H9 (cell line): ENCODE measurements around the gene ELMOD2. TPM values are rescaled to one million over a fixed set of nuclear protein-coding genes. Genes with fewer than 3 reads are reported as not detected.

Experiments used
- DNase-seq: peaks from one replicate; pipeline ENCODE4 v3.0.0-alpha.2; 2017
- H2AFZ ChIP-seq: one replicate; pipeline ENCODE4 v1.6.1; 2013; ENCODE audit warnings: mild to moderate bottlenecking, low read length, control low read depth, moderate library complexity
- H2AK5ac ChIP-seq: 2 replicates; pipeline ENCODE4 v1.6.1; 2013; ENCODE audit warnings: low read length, control low read depth, mixed read lengths; ENCODE audit not compliant: insufficient read length
- H2BK120ac ChIP-seq: one replicate; pipeline ENCODE4 v1.6.1; 2013; ENCODE audit warnings: low read depth, mild to moderate bottlenecking, low read length, control low read depth, inconsistent platforms; ENCODE audit not compliant: poor library complexity, severe bottlenecking
- H2BK12ac ChIP-seq: 2 replicates; pipeline ENCODE4 v1.6.1; 2013; ENCODE audit warnings: low read length, control low read depth, mixed read lengths, low read depth; ENCODE audit not compliant: insufficient read length
- H2BK15ac ChIP-seq: 2 replicates; pipeline ENCODE4 v1.6.1; 2013; ENCODE audit warnings: low read depth, low read length, control low read depth
- H2BK20ac ChIP-seq: one replicate; pipeline ENCODE4 v1.6.1; 2013; ENCODE audit warnings: low read depth, mild to moderate bottlenecking, low read length, control low read depth, inconsistent platforms; ENCODE audit not compliant: poor library complexity, severe bottlenecking
- H2BK5ac ChIP-seq: 2 replicates; pipeline ENCODE4 v1.6.1; 2013; ENCODE audit warnings: low read length, control low read depth, mixed read lengths; ENCODE audit not compliant: insufficient read length
- H3K14ac ChIP-seq: 2 replicates; pipeline ENCODE4 v1.6.1; 2013; ENCODE audit warnings: low read length, control low read depth; ENCODE audit not compliant: insufficient read depth
- H3K18ac ChIP-seq: 2 replicates; pipeline ENCODE4 v1.6.1; 2013; ENCODE audit warnings: low read depth, mild to moderate bottlenecking, mixed read lengths, low read length, control low read depth; ENCODE audit not compliant: insufficient read length
- H3K23ac ChIP-seq: 2 replicates; pipeline ENCODE4 v1.6.1; 2013; ENCODE audit warnings: low read length, control low read depth, mixed read lengths, low read depth; ENCODE audit not compliant: insufficient read length
- H3K23me2 ChIP-seq: 2 replicates; pipeline ENCODE4 v1.6.1; 2013; ENCODE audit warnings: low read depth, mild to moderate bottlenecking, mixed read lengths, low read length, control low read depth; ENCODE audit not compliant: insufficient read length, poor library complexity, severe bottlenecking
- H3K27ac ChIP-seq: 2 replicates; pipeline ENCODE4 v1.5.1; 2013; ENCODE audit warnings: low read length, control low read depth, mixed read lengths, low read depth; ENCODE audit not compliant: insufficient read length
- H3K27me3 ChIP-seq: 2 replicates; pipeline ENCODE4 v1.6.1; 2013; ENCODE audit warnings: low read length, control low read depth, inconsistent platforms; ENCODE audit not compliant: insufficient read depth
- H3K4ac ChIP-seq: 2 replicates; pipeline ENCODE4 v1.6.1; 2013; ENCODE audit warnings: low read depth, mild to moderate bottlenecking, control low read depth, inconsistent platforms, low read length, moderate library complexity
- H3K4me1 ChIP-seq: 2 replicates; pipeline ENCODE4 v1.6.1; 2013; ENCODE audit warnings: low read length, control low read depth, inconsistent platforms; ENCODE audit not compliant: insufficient read depth
- H3K4me2 ChIP-seq: 2 replicates; pipeline ENCODE4 v1.6.1; 2013; ENCODE audit warnings: low read length, control low read depth, mixed read lengths; ENCODE audit not compliant: insufficient read length, insufficient read depth
- H3K56ac ChIP-seq: 2 replicates; pipeline ENCODE4 v1.6.1; 2013; ENCODE audit warnings: low read depth, mild to moderate bottlenecking, mixed read lengths, low read length, control low read depth; ENCODE audit not compliant: insufficient read length
- H3K79me1 ChIP-seq: 2 replicates; pipeline ENCODE4 v1.6.1; 2013; ENCODE audit warnings: low read depth, mild to moderate bottlenecking, moderate library complexity, low read length, control low read depth, inconsistent platforms; ENCODE audit not compliant: insufficient read depth, poor library complexity, severe bottlenecking
- H3K79me2 ChIP-seq: 2 replicates; pipeline ENCODE4 v1.6.1; 2013; ENCODE audit warnings: low read length, control low read depth, inconsistent platforms; ENCODE audit not compliant: insufficient read depth
- H3K9ac ChIP-seq: 2 replicates; pipeline ENCODE4 v1.6.1; 2013; ENCODE audit warnings: low read length, control low read depth, mixed read lengths; ENCODE audit not compliant: insufficient read length; ENCODE audit errors: extremely low read depth
- H3K9me3 ChIP-seq: one replicate; pipeline ENCODE4 v1.6.1; 2013; ENCODE audit warnings: low read depth, low read length, inconsistent platforms; ENCODE audit not compliant: control insufficient read depth
- H3T11ph ChIP-seq: one replicate; pipeline ENCODE4 v1.6.1; 2013; ENCODE audit warnings: mild to moderate bottlenecking, low read length, control low read depth, inconsistent platforms
- H4K20me1 ChIP-seq: one replicate; pipeline ENCODE4 v1.6.1; 2013; ENCODE audit not compliant: control insufficient read depth, insufficient read length, insufficient read depth
- H4K5ac ChIP-seq: 2 replicates; pipeline ENCODE4 v1.6.1; 2013; ENCODE audit warnings: low read depth, mild to moderate bottlenecking, mixed read lengths, low read length, control low read depth; ENCODE audit not compliant: insufficient read length
- H4K8ac ChIP-seq: replicated peaks from 2 replicates; pipeline ENCODE4 v1.6.1; 2013; ENCODE audit warnings: low read length, control low read depth, mixed read lengths, low read depth; ENCODE audit not compliant: insufficient read length
- H4K91ac ChIP-seq: 2 replicates; pipeline ENCODE4 v1.6.1; 2013; ENCODE audit warnings: low read depth, mild to moderate bottlenecking, moderate library complexity, mixed read lengths, low read length, control low read depth; ENCODE audit not compliant: insufficient read length
- H3K27ac Mint-ChIP-seq, 3 experiments: 2 replicates in 2 of 3; 3 replicates in 1 of 3; pipeline ENCODE4 v1.8.0; 2020 to 2021; ENCODE audit warnings: mixed read lengths in 3 of 3, mild to moderate bottlenecking in 1 of 3, moderate library complexity in 1 of 3
- H3K27me3 Mint-ChIP-seq: 2 replicates; pipeline ENCODE4 v1.8.0; 2021; ENCODE audit warnings: low read depth, mild to moderate bottlenecking, moderate library complexity, mixed read lengths
- H3K36me3 Mint-ChIP-seq, 3 experiments: 2 replicates in 2 of 3; 3 replicates in 1 of 3; pipeline ENCODE4 v1.8.0; 2020 to 2021; ENCODE audit warnings: low read depth in 3 of 3, mixed read lengths in 3 of 3; ENCODE audit not compliant: insufficient read depth in 1 of 3
- H3K4me1 Mint-ChIP-seq, 2 experiments: 2 replicates each; pipeline ENCODE4 v1.8.0; 2020; ENCODE audit warnings: mixed read lengths in 2 of 2
- H3K4me3 Mint-ChIP-seq, 2 experiments: 2 replicates in 1 of 2; 3 replicates in 1 of 2; pipeline ENCODE4 v1.8.0; 2020 to 2021; ENCODE audit warnings: mild to moderate bottlenecking in 2 of 2, mixed read lengths in 2 of 2, moderate library complexity in 1 of 2
- H3K9me3 Mint-ChIP-seq, 2 experiments: 2 replicates in 1 of 2; 3 replicates in 1 of 2; pipeline ENCODE4 v1.8.0; 2020; ENCODE audit warnings: mild to moderate bottlenecking in 2 of 2, mixed read lengths in 2 of 2, moderate library complexity in 1 of 2
- CTCF ChIP-seq: fragments of 200-600 bp; sonication (generic); conservative IDR thresholded peaks from 3 replicates; pipeline ENCODE4 v1.8.0; 2021; ENCODE audit warnings: antibody characterized with exemption, mild to moderate bottlenecking
- WGBS: extraction: QIAGEN DNeasy Blood & Tissue Kit; methylation state at CpG from one replicate; pipeline ENCODE4 v1.1.7; 2013; ENCODE audit warnings: missing lambda C conversion rate, low lambda C conversion rate, mixed read lengths; ENCODE audit not compliant: insufficient read length; ENCODE audit errors: extremely low coverage; 5-methylcytosine and 5-hydroxymethylcytosine counted together
- total RNA-seq: library from RNA; stranded (reverse); gene quantifications from 2 replicates; pipeline ENCODE4 v1.2.1, GENCODE V29; 2021

ELMOD2 gene
- total RNA-seq, 1 experiment from 2014 or later, result 26.3 TPM

GRCh38 chr4:140559696-140560095 is 35.7 kb downstream of the ELMOD2 start:
- Histone ChIP-seq H4K5ac (no peak overlapping the region), H2AFZ (no peak overlapping the region), H3K23me2 (no peaks in the 10 kb centered on the region), H2BK15ac (no peak overlapping the region), H3K27ac (no peak overlapping the region), H4K8ac (no peak overlapping the region), H4K91ac (no peak overlapping the region), H2BK5ac (no peak overlapping the region), H2BK12ac (no peak overlapping the region), H3K4me2 (no peak overlapping the region), H3K79me2 (no peaks in the 10 kb centered on the region), H3K9me3 (no peaks in the 10 kb centered on the region), H3K9ac (no peak overlapping the region), H2BK120ac (no peak overlapping the region), H3K79me1 (no peaks in the 10 kb centered on the region), H3K4ac (no peak overlapping the region), H3K56ac (no peak overlapping the region), H3T11ph (no peak overlapping the region), H3K18ac (no peak overlapping the region), H2AK5ac (no peak overlapping the region), H3K14ac (no peak overlapping the region), H2BK20ac (no peak overlapping the region), H4K20me1 (no peaks in the 10 kb centered on the region), H3K27me3 (no peaks in the 10 kb centered on the region), H3K23ac (no peak overlapping the region), H3K4me1 (peaks cover 8% of the 10 kb centered on the region; the same call in 1 of the 2 replicates)
- H3K4me3 Mint-ChIP-seq, result no peak overlapping the region
- H3K4me1 Mint-ChIP-seq, result peaks cover 27 to 28% of the 10 kb centered on the region in 2 experiments
- H3K27me3 Mint-ChIP-seq, result peaks cover 4% of the 10 kb centered on the region; the same call in 1 of the 2 replicates
- no peaks in the 10 kb centered on the region for H3K36me3 Mint-ChIP-seq
- no peak overlapping the region for H3K27ac Mint-ChIP-seq
- no peak for DNase-seq
- TF ChIP-seq CTCF, result no peak
- WGBS, result no CpG with 5 or more reads among the region's 6 CpGs
- H3K9me3 Mint-ChIP-seq, result no peaks in the 10 kb centered on the region; a peak in 1 of 5 replicates
